Trophoblast cell (in vitro differentiated cells and primary cell): ENCODE measurements around the gene RNU1-1.
"Not testable (repeated sequence)": the region's sequence is repeated elsewhere in the genome, so short reads cannot be mapped to it uniquely, and the experiment has no call there.

Source experiments
- DNase-seq, 2 donors: peaks; one replicate each; pipeline ENCODE4 v3.0.0-alpha.2; 2016
- H2AFZ ChIP-seq: 2 replicates; pipeline ENCODE4 v1.6.1; 2013; ENCODE audit warnings: low read length, moderate library complexity, mild to moderate bottlenecking; ENCODE audit not compliant: insufficient read depth, poor library complexity
- H2AK5ac ChIP-seq: 2 replicates; pipeline ENCODE4 v1.6.1; 2013; ENCODE audit warnings: mild to moderate bottlenecking, low read length
- H2BK120ac ChIP-seq: 2 replicates; pipeline ENCODE4 v1.6.1; 2013; ENCODE audit warnings: low read length, mild to moderate bottlenecking, moderate library complexity; ENCODE audit not compliant: insufficient read depth, poor library complexity
- H2BK12ac ChIP-seq: 2 replicates; pipeline ENCODE4 v1.6.1; 2013; ENCODE audit warnings: mild to moderate bottlenecking, low read length, moderate library complexity
- H2BK5ac ChIP-seq: 2 replicates; pipeline ENCODE4 v1.6.1; 2013; ENCODE audit warnings: low read length, low read depth, moderate library complexity, mild to moderate bottlenecking; ENCODE audit not compliant: poor library complexity
- H3K14ac ChIP-seq: 2 replicates; pipeline ENCODE4 v1.6.1; 2013; ENCODE audit warnings: mild to moderate bottlenecking, low read length
- H3K18ac ChIP-seq: 2 replicates; pipeline ENCODE4 v1.6.1; 2013; ENCODE audit warnings: mild to moderate bottlenecking, low read length
- H3K23ac ChIP-seq: 2 replicates; pipeline ENCODE4 v1.6.1; 2013; ENCODE audit warnings: low read length
- H3K27ac ChIP-seq: 2 replicates; pipeline ENCODE4 v1.5.1; 2013; ENCODE audit warnings: low read depth, mild to moderate bottlenecking, inconsistent platforms, low read length, moderate library complexity
- H3K27me3 ChIP-seq: 2 replicates; pipeline ENCODE4 v1.6.1; 2013; ENCODE audit warnings: inconsistent platforms, mild to moderate bottlenecking, low read length, moderate library complexity; ENCODE audit not compliant: insufficient read depth
- H3K36me3 ChIP-seq, 2 experiments: 1 replicate in 1 of 2; 2 replicates in 1 of 2; pipeline ENCODE4 v1.6.1; 2013; ENCODE audit warnings: low read length in 2 of 2, mild to moderate bottlenecking in 2 of 2, moderate library complexity in 1 of 2; ENCODE audit not compliant: insufficient read depth in 2 of 2, control insufficient read depth in 1 of 2
- H3K4ac ChIP-seq: 2 replicates; pipeline ENCODE4 v1.6.1; 2013; ENCODE audit warnings: low read depth, mild to moderate bottlenecking, low read length, moderate library complexity
- H3K4me1 ChIP-seq, 2 experiments: 1 replicate in 1 of 2; 2 replicates in 1 of 2; pipeline ENCODE4 v1.6.1; 2013; ENCODE audit warnings: low read length in 2 of 2, mild to moderate bottlenecking in 2 of 2, moderate library complexity in 1 of 2; ENCODE audit not compliant: insufficient read depth in 2 of 2, control insufficient read depth in 1 of 2
- H3K4me2 ChIP-seq: 2 replicates; pipeline ENCODE4 v1.6.1; 2013; ENCODE audit warnings: inconsistent platforms, mild to moderate bottlenecking, low read length, moderate library complexity
- H3K4me3 ChIP-seq: 2 replicates; pipeline ENCODE4 v1.5.1; 2013; ENCODE audit warnings: mild to moderate bottlenecking, low read depth, low read length, inconsistent platforms
- H3K79me1 ChIP-seq: one replicate; pipeline ENCODE4 v1.6.1; 2013; ENCODE audit warnings: low read length
- H3K79me2 ChIP-seq: 2 replicates; pipeline ENCODE4 v1.6.1; 2013; ENCODE audit warnings: low read length, mild to moderate bottlenecking; ENCODE audit not compliant: control insufficient read depth, insufficient read depth, poor library complexity
- H3K9ac ChIP-seq: 2 replicates; pipeline ENCODE4 v1.6.1; 2013; ENCODE audit warnings: mild to moderate bottlenecking, low read length
- H3K9me3 ChIP-seq: 2 replicates; pipeline ENCODE4 v1.6.1; 2013; ENCODE audit warnings: low read depth, mild to moderate bottlenecking, control low read depth, inconsistent platforms, low read length; ENCODE audit not compliant: insufficient read depth
- H4K12ac ChIP-seq: 2 replicates; pipeline ENCODE4 v1.6.1; 2013; ENCODE audit warnings: low read depth, mild to moderate bottlenecking, low read length, moderate library complexity
- H4K8ac ChIP-seq: 2 replicates; pipeline ENCODE4 v1.6.1; 2013; ENCODE audit warnings: low read depth, mild to moderate bottlenecking, low read length, moderate library complexity
- H4K91ac ChIP-seq: one replicate; pipeline ENCODE4 v1.6.1; 2013; ENCODE audit warnings: low read depth, mild to moderate bottlenecking, low read length, moderate library complexity
- WGBS: extraction: QIAGEN DNeasy Blood & Tissue Kit; methylation state at CpG from one replicate; pipeline ENCODE4 v1.1.7; 2013; ENCODE audit warnings: missing lambda C conversion rate; ENCODE audit not compliant: insufficient read length, insufficient coverage; ENCODE audit errors: extremely low coverage; 5-methylcytosine and 5-hydroxymethylcytosine counted together

The RNU1-1 gene

GRCh38 chr1:16492937-16493336 lies 21.1 kb downstream of the RNU1-1 start:
- peaks cover 10 to 11% of the 10 kb centered on the region in 2 experiments for H3K36me3 ChIP-seq
- H2BK5ac ChIP-seq, H3K9ac ChIP-seq, DNase-seq, H3K4me2 ChIP-seq, H3K79me1 ChIP-seq, H4K8ac ChIP-seq, H2AK5ac ChIP-seq, H4K12ac ChIP-seq, H3K14ac ChIP-seq, H3K23ac ChIP-seq, H2BK120ac ChIP-seq, H3K4me3 ChIP-seq, H2BK12ac ChIP-seq, H3K79me2 ChIP-seq, H3K4ac ChIP-seq, H4K91ac ChIP-seq, H2AFZ ChIP-seq, H3K18ac ChIP-seq, H3K27ac ChIP-seq, H3K9me3 ChIP-seq, H3K27me3 ChIP-seq, H3K4me1 ChIP-seq: not testable (repeated sequence)
- WGBS = no CpG with 5 or more reads among the region's 7 CpGs

- Histone ChIP-seq H3K36me3 (peaks cover 14% of the 10 kb centered on the region in 2 experiments), H2AK5ac (no peak overlapping the region), H3K27ac (no peak overlapping the region), H3K18ac (no peak overlapping the region), H2BK120ac (no peak overlapping the region), H3K4me2 (no peak overlapping the region), H3K79me1 (no peaks in the 10 kb centered on the region), H3K23ac (no peak overlapping the region), H3K79me2 (no peaks in the 10 kb centered on the region), H3K9me3 (no peaks in the 10 kb centered on the region), H4K8ac (no peak overlapping the region), H2BK12ac (no peak overlapping the region), H4K12ac (no peak overlapping the region), H3K27me3 (no peaks in the 10 kb centered on the region), H3K4me3 (no peak overlapping the region), H4K91ac (no peak overlapping the region), H3K14ac (no peak overlapping the region), H3K4ac (no peak overlapping the region), H2BK5ac (no peak overlapping the region), H2AFZ (peak overlapping the region; percentile 20), H3K9ac (no peak overlapping the region), H3K4me1 (no peaks in the 10 kb centered on the region)
- no peak for DNase-seq
- WGBS = no CpG with 5 or more reads among the region's 9 CpGs
Measured at GRCh38 chr1:16491056-16491675, 22.9 kb downstream of the RNU1-1 start.

- H3K27ac ChIP-seq, H4K8ac ChIP-seq, H4K12ac ChIP-seq, H3K18ac ChIP-seq, H3K79me1 ChIP-seq, H3K9me3 ChIP-seq, H3K27me3 ChIP-seq, H3K4me3 ChIP-seq, H3K4me2 ChIP-seq, H3K9ac ChIP-seq, H3K14ac ChIP-seq, H3K4me1 ChIP-seq, DNase-seq, H2AK5ac ChIP-seq, H4K91ac ChIP-seq, H3K23ac ChIP-seq, H3K79me2 ChIP-seq, H2BK12ac ChIP-seq, H2BK5ac ChIP-seq, H3K4ac ChIP-seq, H2AFZ ChIP-seq, H2BK120ac ChIP-seq: not testable (repeated sequence)
- no CpG with 5 or more reads among the region's 9 CpGs for WGBS
- H3K36me3 ChIP-seq = peaks cover 27 to 28% of the 10 kb centered on the region in 2 experiments
Measured at GRCh38 chr1:16489195-16489880, 24.7 kb downstream of the RNU1-1 start.

GRCh38 chr1:16487011-16487410 lies 27.1 kb downstream of the RNU1-1 start:
- not testable (repeated sequence) for DNase-seq, H3K4me3 ChIP-seq, H3K27ac ChIP-seq, H4K8ac ChIP-seq, H3K18ac ChIP-seq, H2AFZ ChIP-seq, H3K9me3 ChIP-seq, H3K4ac ChIP-seq, H3K9ac ChIP-seq, H3K23ac ChIP-seq, H4K12ac ChIP-seq, H3K14ac ChIP-seq, H2BK120ac ChIP-seq, H3K4me2 ChIP-seq, H3K4me1 ChIP-seq, H3K79me1 ChIP-seq, H4K91ac ChIP-seq, H2BK5ac ChIP-seq, H3K79me2 ChIP-seq, H2BK12ac ChIP-seq, H3K27me3 ChIP-seq, H2AK5ac ChIP-seq
- H3K36me3 ChIP-seq = peaks cover 36 to 41% of the 10 kb centered on the region in 2 experiments
